MM.1S (cell line): ENCODE data around the gene UTP4.
"Not testable (repeated sequence)": the region's sequence is repeated elsewhere in the genome, so short reads cannot be mapped to it uniquely, and the experiment has no call there.

Experiments
- CTCF ChIP-seq: fragments of 300-600 bp; sonication (generic); IDR thresholded peaks from 2 replicates; pipeline ENCODE4 v1.5.1; 2016; ENCODE audit warnings: antibody characterized with exemption, low read length, mixed read lengths
- EZH2 ChIP-seq: fragments of 300-600 bp; sonication (generic); optimal IDR thresholded peaks from 2 replicates; pipeline ENCODE3; 2017; ENCODE audit warnings: low read depth, mild to moderate bottlenecking, antibody characterized with exemption, low read length, mixed read lengths
- EZH2phosphoT487 ChIP-seq: fragments of 300-600 bp; sonication (generic); IDR thresholded peaks from 2 replicates; pipeline ENCODE4 v1.6.1; 2018; ENCODE audit warnings: antibody characterized with exemption, low read length

GRCh38 chr16:69149621-69150020 is 17.2 kb downstream of the UTP4 start:
- not testable (repeated sequence) for TF ChIP-seq EZH2, CTCF, EZH2phosphoT487
